Esophagus (tissue), 2 donors: Measurements from ENCODE around the gene FAM222A. TPM values are rescaled to one million over a fixed set of nuclear protein-coding genes. Genes with fewer than 3 reads are reported as not detected.

Source experiments
- H3K27ac ChIP-seq, 2 donors: one replicate each; pipeline ENCODE4 v1.5.1; 2013; ENCODE audit warnings: low read depth in 2 of 2, mild to moderate bottlenecking in 2 of 2, inconsistent platforms in 1 of 2, low read length in 1 of 2, moderate library complexity in 1 of 2
- H3K27me3 ChIP-seq, 2 donors: one replicate each; pipeline ENCODE4 v1.6.1; 2013; ENCODE audit warnings: low read length in 2 of 2, control low read depth in 1 of 2, mild to moderate bottlenecking in 1 of 2; ENCODE audit not compliant: insufficient read depth in 2 of 2, control insufficient read depth in 1 of 2
- H3K36me3 ChIP-seq, 2 donors: one replicate each; pipeline ENCODE4 v1.6.1; 2013; ENCODE audit warnings: low read length in 1 of 2; ENCODE audit not compliant: control insufficient read depth in 2 of 2, insufficient read depth in 2 of 2
- H3K4me1 ChIP-seq, 2 donors: one replicate each; pipeline ENCODE4 v1.6.1; 2013; ENCODE audit warnings: low read length in 1 of 2; ENCODE audit not compliant: control insufficient read depth in 2 of 2, insufficient read depth in 2 of 2
- H3K4me3 ChIP-seq, 2 donors: one replicate each; pipeline ENCODE4 v1.5.1; 2013; ENCODE audit warnings: low read length in 2 of 2, mild to moderate bottlenecking in 2 of 2, low read depth in 1 of 2, moderate library complexity in 1 of 2
- H3K9me3 ChIP-seq, 2 donors: one replicate each; pipeline ENCODE4 v1.6.1; 2013; ENCODE audit warnings: mild to moderate bottlenecking in 2 of 2, low read depth in 1 of 2, low read length in 1 of 2, moderate library complexity in 1 of 2; ENCODE audit not compliant: control insufficient read depth in 2 of 2, insufficient read depth in 1 of 2
- WGBS, 2 donors: extraction: QIAGEN DNeasy Blood & Tissue Kit; methylation state at CpG; one replicate each; pipeline ENCODE4 v1.1.7; 2013; 5-methylcytosine and 5-hydroxymethylcytosine counted together
- polyA plus RNA-seq, 2 donors: library from polyadenylated mRNA; stranded (reverse); fragments of 200-250 nt; gene quantifications; one replicate each; pipeline ENCODE4 v1.2.3, GENCODE V29; 2013
- donor health status: healthy with polysubstance abuse.
- donor health status: Bipolar disorder and iron deficiency.

The FAM222A gene
- polyA plus RNA-seq, 2 donors: 3.2 to 3.9 TPM

DNA sequence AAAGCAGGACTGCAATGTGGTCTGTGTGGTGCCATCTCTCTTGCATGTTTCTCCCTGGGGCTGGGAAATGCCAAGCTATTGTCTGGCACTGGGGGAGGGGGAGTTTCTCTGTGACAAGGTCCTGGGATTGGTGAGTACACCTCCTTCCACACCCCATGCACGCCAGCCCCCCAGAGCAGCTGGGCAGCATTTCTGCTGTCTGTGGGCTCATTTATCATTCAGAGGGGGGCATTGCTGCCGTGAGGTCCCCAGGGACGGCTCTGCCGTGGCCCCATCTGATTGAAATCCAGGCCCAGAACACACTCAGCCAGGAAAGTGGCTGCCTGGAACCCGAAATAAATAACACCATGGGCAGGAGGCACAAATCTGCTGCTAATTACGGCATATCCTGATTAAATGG is 12.6 kb upstream of the FAM222A start:
- Histone ChIP-seq H3K4me3 (no peak overlapping the region), H3K36me3 (no peaks in the 10 kb centered on the region), H3K4me1 (no peaks in the 10 kb centered on the region), H3K9me3 (no peaks in the 10 kb centered on the region), H3K27me3 (no peaks in the 10 kb centered on the region), H3K27ac (no peak overlapping the region)
- WGBS, 2 donors: 64 to 65% methylated on average over 6 of the region's 6 CpGs

DNA sequence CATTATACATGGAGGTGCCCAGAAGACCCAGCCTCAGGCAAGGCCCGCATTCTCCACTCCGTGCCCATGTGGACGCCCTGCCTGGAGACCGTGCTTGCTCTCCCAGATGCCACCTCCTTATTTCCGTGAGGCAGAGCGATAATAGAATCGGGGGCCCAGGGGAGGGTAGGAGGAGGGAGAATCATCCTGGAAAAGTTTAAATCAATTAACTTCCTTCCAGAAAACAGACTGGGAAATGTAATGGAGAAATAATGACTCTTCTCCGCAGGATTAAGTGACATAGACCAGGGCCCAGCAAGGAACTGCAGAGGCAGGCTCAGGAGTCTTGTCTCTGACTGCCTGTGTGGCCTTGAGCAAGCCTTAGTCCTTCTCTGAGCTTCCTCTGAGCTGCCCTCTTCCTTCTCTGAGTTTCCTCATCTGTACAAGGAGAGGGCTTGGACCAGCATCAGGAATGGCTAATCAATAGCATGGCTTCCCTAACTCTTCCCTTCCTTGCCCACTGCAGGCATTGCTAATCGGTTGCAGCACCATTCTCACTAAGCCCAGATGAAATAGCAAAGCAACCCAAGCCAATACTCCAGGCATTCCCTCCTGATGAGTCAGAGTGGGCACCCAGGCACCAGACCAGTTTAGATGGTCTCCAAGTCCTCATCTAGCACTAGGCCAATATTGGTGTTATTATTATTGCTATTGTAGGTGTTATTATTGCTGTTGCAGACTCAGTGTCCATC is 11.3 kb upstream of the FAM222A start:
- Histone ChIP-seq H3K27me3 (no peaks in the 10 kb centered on the region), H3K4me1 (no peaks in the 10 kb centered on the region), H3K27ac (no peak overlapping the region), H3K36me3 (no peaks in the 10 kb centered on the region), H3K9me3 (no peaks in the 10 kb centered on the region), H3K4me3 (no peak overlapping the region)
- 90 to 93% methylated on average over 9 of the region's 9 CpGs for WGBS, 2 donors

DNA sequence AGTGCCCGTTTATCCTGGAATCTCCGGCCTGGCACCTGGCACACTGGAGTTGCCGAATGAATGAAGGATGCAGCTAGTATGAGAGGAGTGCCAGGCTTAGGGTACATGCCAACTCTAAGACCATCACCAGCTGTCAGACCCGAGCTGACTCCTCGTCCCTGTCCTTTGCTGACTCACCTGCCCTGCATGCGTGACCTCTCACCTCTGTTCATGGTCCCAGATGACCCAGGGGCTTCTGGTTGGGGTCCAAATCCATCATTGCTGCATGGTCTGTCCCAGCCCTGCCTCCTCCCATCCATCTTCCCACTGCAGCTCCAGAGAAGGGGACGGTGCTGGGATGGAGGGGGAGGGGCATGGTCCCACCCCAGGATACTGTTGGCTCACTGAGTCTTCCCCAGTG is 9.9 kb upstream of the FAM222A start:
- H3K27ac ChIP-seq: no peak overlapping the region
- WGBS, 2 donors: 46 to 55% methylated on average over 7 of the region's 7 CpGs
- H3K9me3 ChIP-seq: no peaks in the 10 kb centered on the region
- no peaks in the 10 kb centered on the region for H3K4me1 ChIP-seq
- H3K27me3 ChIP-seq: no peaks in the 10 kb centered on the region
- no peak overlapping the region for H3K4me3 ChIP-seq
- no peaks in the 10 kb centered on the region for H3K36me3 ChIP-seq

DNA sequence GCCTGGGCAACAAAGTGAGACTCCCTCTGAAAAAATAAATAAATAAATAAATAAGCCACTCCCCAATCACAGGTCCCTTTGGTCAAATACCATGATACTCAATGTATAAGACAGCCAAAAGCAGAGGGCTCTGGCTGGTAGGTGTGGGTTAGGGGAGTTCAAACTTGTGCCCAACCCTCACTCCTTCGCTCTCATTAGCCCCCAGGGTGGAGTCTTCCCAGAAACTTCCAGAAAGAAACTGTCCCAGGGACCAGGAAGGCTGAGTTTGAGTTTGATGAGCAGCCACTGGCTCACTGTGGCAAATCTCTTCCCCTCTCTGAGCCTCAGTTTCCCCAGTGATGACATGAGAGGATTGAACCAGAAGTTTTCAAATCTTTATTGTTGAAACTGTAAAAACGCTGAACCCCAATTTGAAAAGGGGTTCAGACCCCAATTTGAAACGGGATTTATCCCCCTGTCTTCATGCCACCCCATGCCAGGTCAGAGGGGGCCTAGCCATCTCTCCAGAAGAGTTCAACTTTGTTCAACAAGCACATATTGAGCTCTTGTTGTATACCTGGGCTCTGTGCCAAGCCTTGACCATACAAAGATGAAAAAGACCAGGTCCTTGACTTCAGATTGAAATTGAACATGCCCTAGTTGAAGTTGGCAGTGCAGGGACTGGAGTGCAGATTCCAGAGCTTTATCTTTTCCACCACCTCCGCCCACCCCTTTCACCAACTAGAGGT is 9.1 kb upstream of the FAM222A start:
- no peaks in the 10 kb centered on the region for H3K36me3 ChIP-seq
- H3K4me3 ChIP-seq: no peak overlapping the region
- no peaks in the 10 kb centered on the region for H3K4me1 ChIP-seq
- no peaks in the 10 kb centered on the region for H3K27me3 ChIP-seq
- 87 to 88% methylated on average over 4 of the region's 4 CpGs for WGBS, 2 donors
- H3K9me3 ChIP-seq: no peaks in the 10 kb centered on the region
- H3K27ac ChIP-seq: no peak overlapping the region

DNA sequence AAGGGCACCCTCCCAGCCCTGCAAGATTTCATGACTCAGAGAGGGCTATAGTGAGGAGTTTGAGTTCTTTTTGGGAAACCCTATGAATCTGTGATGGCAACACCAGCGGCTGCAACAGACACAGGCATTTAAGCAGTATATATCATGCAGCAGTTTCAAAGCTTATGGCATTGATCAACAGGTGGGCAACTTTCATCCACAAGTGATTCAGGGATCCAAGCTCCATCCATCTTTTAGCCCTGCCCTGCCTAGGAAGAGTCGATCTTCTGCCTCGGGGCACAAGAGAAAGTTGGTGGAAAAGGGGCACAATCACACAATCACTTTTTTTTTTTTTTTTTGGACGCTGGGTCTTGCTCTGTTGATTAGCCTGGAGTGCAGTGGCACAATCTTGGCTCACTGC is 8.3 kb upstream of the FAM222A start:
- WGBS, 2 donors: 74 to 75% methylated on average over 4 of the region's 4 CpGs
- Histone ChIP-seq H3K4me3 (no peak overlapping the region), H3K27ac (no peak overlapping the region), H3K36me3 (no peaks in the 10 kb centered on the region), H3K27me3 (no peaks in the 10 kb centered on the region), H3K4me1 (no peaks in the 10 kb centered on the region), H3K9me3 (no peaks in the 10 kb centered on the region)

DNA sequence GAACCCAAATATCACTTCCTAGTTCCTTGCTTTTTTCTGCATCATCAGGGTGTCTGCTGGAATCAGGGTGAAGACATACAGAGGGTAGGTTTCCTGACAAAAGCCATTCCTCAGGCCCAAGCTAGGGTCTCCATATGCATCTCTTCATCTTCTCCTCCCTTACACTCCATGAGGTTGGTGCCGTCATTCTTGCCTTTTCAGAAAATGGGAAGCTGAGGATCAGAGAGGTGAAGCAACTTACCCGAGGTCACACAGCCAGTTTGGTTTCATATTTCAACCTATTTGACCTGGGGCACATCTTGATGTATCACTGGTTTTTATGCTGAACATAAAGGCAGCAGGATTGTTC is 7.3 kb upstream of the FAM222A start:
- WGBS, 2 donors: 54 to 68% methylated on average over 2 of the region's 2 CpGs
- Histone ChIP-seq H3K27ac (no peak overlapping the region), H3K27me3 (no peaks in the 10 kb centered on the region), H3K9me3 (no peaks in the 10 kb centered on the region), H3K36me3 (no peaks in the 10 kb centered on the region), H3K4me3 (no peak overlapping the region), H3K4me1 (no peaks in the 10 kb centered on the region)

DNA sequence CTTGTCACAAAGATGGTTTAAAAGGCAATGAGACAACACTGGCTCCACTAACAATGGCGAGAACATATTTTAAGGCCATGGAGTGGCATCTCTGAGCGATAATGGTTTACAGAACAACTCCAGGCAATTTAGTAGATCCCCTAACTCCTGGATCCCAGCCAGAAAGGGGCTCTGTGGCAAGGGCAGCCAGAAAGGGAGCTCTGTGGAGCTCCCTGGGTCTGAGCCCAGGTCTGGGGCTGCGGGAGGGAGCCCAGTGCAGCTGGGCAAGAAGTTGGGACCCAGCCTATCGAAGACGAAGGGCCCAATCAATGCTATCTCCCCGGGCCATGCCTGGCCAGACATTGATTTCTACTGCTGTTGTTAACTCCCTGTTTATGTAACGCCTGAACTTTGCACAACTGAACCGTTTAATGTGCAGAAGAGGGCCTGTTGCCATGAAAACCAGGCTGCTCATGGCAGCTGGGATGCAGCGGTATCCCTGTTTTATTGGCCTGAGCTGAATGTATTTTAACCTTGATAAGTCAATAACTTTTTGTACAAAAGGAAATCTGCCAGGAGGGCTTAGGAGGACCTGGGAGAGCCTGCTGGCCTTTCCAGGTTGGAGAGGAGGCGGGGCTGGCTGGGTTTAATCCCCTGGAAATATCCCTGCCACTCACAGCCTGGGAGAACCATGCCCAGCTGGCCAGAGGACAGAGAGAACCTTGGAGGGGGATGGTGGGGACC is 6.7 kb upstream of the FAM222A start:
- WGBS, 2 donors: 33 to 45% methylated on average over 10 of the region's 10 CpGs
- Histone ChIP-seq H3K9me3 (no peaks in the 10 kb centered on the region), H3K36me3 (no peaks in the 10 kb centered on the region), H3K27ac (no peak overlapping the region), H3K27me3 (no peaks in the 10 kb centered on the region), H3K4me3 (no peak overlapping the region), H3K4me1 (no peaks in the 10 kb centered on the region)

DNA sequence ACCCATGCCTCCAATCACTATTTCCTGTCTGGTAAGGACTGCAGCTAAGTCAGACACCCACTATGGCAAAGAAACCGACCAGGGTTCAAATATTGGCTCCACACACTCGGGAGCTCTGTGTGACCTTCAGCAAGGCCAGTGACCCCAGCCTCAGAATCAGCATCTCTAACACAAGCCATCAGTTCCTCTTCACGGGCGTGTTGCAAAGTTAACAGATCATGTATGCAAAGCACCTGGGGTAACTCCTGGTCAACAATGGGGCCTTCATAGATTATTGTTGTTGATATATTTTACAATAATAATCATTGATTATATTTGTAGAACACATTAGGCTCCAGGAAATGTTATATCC is 6.2 kb upstream of the FAM222A start:
- Histone ChIP-seq H3K27me3 (no peaks in the 10 kb centered on the region), H3K27ac (no peak overlapping the region), H3K36me3 (no peaks in the 10 kb centered on the region), H3K4me3 (no peak overlapping the region), H3K9me3 (no peaks in the 10 kb centered on the region), H3K4me1 (no peaks in the 10 kb centered on the region)
- 60 to 69% methylated on average over 4 of the region's 4 CpGs for WGBS, 2 donors

DNA sequence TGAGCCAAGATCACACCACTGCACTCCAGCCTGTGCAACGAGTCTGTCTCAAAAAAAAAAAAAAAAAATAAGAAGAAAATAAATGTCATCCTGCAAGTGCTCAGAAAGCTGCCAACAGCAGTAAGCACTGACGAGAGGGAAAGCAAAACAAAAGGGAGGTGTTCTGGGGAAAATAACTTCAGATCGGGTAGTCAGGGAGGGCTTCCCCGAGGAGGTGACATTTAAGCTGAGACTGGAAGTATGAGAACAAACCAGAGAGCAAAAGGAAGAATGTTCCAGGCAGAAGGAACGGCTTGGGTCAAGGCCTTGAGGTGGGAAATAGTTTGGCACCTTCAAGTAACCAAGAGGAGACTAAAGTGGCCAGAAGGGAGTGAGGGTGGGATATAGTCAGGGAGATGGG is 4.7 kb upstream of the FAM222A start:
- Histone ChIP-seq H3K9me3 (no peaks in the 10 kb centered on the region), H3K4me1 (no peaks in the 10 kb centered on the region), H3K4me3 (no peak overlapping the region), H3K27me3 (no peaks in the 10 kb centered on the region), H3K36me3 (no peaks in the 10 kb centered on the region), H3K27ac (no peak overlapping the region)
- WGBS, 2 donors: 57 to 68% methylated on average over 5 of the region's 5 CpGs
